HG03196 (cell line): ENCODE results near the gene PTCD1.

Experiments used
- ATAC-seq: cut with Tn5 transposase; IDR thresholded peaks from one replicate; pipeline ENCODE4 v1.9.1; 2021; ENCODE audit not compliant: unreplicated experiment

PTCD1 gene

DNA sequence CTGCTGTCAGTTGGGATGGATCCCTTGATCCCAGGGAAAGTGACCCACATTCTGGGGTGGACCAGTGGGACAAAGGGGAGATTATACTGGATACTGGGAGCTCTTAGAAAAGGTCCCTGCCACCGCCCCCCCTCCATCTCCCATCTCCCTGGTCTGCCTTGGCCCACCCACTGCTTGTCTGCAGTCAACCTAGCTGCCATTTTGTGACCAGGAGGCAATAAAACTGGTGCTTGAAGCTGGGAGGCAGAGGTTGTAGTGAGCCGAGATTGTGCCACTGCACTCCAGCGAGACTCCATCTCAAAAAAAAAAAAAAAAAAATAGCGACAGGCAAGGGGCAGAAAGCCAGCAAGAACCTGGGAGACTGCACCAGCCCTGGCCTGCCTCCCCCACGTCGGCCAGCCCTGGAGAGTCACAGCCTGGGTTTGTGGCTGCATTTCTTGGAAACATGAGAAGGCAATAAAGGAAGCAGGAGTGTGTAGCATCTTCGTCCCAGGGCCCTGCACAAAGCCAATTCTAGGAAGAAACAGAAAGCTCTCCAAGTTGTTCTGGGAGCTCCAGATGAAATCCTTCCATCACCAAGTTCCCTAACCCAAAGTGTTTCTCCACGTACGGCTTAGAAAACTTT, 68.7 kb downstream of the PTCD1 start:
- no peak for ATAC-seq

GRCh38 chr7:99368750-99369389, 69.7 kb downstream of the PTCD1 start:
- no peak for ATAC-seq
